AG04449 (cell line): ENCODE measurements around the gene GRM4.

Experiments used
- CTCF ChIA-PET: fragments of 350-600 bp; formaldehyde crosslinking; extraction: SDS; loops from one replicate; lab custom pipeline; 2021; ENCODE audit warnings: antibody characterized with exemption; lab: Yijun Ruan, JAX
- POLR2A ChIA-PET: fragments of 400-600, 350-600 bp; formaldehyde crosslinking; extraction: SDS; loops from one replicate; lab custom pipeline; 2020; ENCODE audit warnings: antibody characterized with exemption, inconsistent platforms; lab: Yijun Ruan, JAX
- DNase-seq: peaks from one replicate; pipeline ENCODE4 v3.0.0-alpha.2; 2010; ENCODE audit warnings: low read depth, low spot score
- H3K4me3 ChIP-seq: 2 replicates; pipeline ENCODE4 v1.5.1; 2011; ENCODE audit warnings: low read depth, mild to moderate bottlenecking, control low read depth, low read length
- CTCF ChIP-seq: IDR thresholded peaks from one replicate; pipeline ENCODE4 v1.5.1; 2011; ENCODE audit warnings: mild to moderate bottlenecking, moderate library complexity, low read length, control low read depth, inconsistent platforms; ENCODE audit not compliant: insufficient read depth; ENCODE audit errors: missing control alignments

GRM4 gene

GRCh38 chr6:34025112-34025807 lies 120.6 kb downstream of the GRM4 start:
- no peak for DNase-seq
- POLR2A ChIA-PET, result interaction anchor here (0.8 kb wide), 1 partner anchor 253 kb away, joined by 3 read pairs; no protein-coding TSS in a partner anchor
- no peak overlapping the region for H3K4me3 ChIP-seq
- CTCF ChIA-PET, result interaction anchor here (0.7 to 7.2 kb wide), 14 partner anchors 8 to 435 kb away, joined by 3 to 179 read pairs (median 4); partner anchors contain the start of genes IP6K3 and UQCC2
- no peak for TF ChIP-seq CTCF

DNA sequence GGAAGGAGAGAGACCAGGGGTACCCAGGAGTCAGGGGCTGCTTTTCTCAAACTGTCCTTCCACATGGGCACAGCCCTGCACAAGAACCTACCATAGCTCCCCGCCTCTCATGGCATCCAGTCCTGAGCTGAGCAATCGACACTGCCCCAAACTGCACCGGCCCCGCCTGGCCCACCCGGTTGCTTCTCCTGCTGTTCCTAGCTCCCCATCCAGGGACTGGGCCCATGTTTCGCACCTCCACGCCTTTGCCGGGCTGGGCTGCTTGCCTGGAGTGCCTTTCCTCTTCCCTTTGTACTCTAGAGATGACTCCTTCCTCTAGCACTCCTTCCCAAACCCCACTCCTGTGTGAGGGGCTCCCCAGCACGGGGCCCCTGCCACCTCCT lies 123.0 kb downstream of the GRM4 start:
- no peak overlapping the region for H3K4me3 ChIP-seq
- ChIA-PET CTCF (interaction anchor here (1.2 to 1.6 kb wide), 2 partner anchors 32 to 251 kb away, joined by 4 to 5 read pairs; no protein-coding TSS in a partner anchor), POLR2A (no interaction called here)

DNA sequence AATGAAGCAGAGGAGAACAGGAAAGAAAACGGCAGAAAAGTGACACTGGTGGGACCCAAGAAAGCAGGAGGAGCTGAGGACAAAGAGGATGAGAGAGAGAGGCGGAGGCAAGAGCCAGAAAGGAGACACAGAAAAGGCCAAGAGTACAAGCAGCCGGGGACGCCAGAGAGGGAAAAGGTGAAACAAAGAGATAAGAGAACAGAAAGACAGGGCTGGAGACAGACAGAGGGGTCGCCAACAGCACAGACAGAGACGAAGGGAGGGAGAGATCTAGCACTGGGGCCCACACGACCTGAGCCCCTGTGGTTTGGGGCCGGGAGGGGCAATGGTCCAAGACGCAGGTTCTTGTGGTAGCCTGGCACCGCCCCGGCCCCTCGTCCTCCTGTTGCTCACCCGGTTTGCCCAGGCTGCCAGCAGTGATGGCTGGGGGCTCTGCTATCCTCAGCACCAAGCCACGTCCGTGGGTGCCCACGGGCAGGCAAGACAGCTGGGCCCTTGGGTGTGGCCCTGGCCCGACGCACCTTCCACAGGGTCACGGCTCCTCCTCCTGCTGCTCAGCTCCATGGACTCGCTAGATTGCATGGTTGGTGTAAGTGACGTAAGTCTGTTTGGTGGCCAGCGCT lies 123.5 kb downstream of the GRM4 start:
- POLR2A ChIA-PET, result no interaction called here

More for the DNA sequence above, 123.0 kb downstream of the GRM4 start:
- no peak for TF ChIP-seq CTCF
- DNase-seq, result no peak

DNA sequence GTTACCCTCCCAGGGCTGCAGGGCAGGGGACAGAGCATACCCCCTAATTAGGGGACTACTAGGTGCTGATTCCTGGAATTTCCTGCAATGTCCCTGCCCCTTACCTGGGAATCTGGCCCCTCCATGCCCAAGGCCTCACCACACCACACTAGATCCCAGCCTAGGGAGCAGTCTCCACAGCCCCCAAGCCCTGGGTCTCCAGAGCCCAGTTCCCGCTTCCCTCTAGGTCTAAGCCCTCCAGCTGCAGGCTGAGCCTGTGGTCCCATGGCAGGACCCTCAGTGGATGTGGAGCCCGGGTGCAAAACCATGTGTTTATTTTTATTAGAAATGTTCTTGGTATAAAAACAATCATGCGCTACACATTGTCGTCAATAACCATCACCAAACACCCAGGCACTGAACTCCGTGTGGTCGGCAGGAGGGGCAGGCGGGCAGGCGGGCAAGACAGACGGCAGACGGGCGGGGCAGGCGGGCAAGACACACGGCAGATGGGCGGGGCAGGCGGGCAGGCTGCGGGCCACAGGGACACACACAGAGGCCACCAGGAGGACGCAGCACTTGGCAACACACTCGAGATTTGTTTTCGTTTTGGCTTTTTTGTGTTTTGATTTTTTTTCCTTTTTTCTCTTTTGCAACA lies 124.2 kb downstream of the GRM4 start:
- TF ChIP-seq CTCF, result no peak
- DNase-seq, result no peak
- ChIA-PET POLR2A (no interaction called here), CTCF (interaction anchor here (1.2 to 1.6 kb wide), 2 partner anchors 250 to 277 kb away, joined by 5 read pairs; no protein-coding TSS in a partner anchor)
- no peak overlapping the region for H3K4me3 ChIP-seq

More for the DNA sequence above, 123.5 kb downstream of the GRM4 start:
- H3K4me3 ChIP-seq, result no peak overlapping the region
- no peak for DNase-seq
- CTCF ChIA-PET, result interaction anchor here (1.2 to 1.6 kb wide), 2 partner anchors 33 to 250 kb away, joined by 4 to 5 read pairs; no protein-coding TSS in a partner anchor
- TF ChIP-seq CTCF, result no peak

DNA sequence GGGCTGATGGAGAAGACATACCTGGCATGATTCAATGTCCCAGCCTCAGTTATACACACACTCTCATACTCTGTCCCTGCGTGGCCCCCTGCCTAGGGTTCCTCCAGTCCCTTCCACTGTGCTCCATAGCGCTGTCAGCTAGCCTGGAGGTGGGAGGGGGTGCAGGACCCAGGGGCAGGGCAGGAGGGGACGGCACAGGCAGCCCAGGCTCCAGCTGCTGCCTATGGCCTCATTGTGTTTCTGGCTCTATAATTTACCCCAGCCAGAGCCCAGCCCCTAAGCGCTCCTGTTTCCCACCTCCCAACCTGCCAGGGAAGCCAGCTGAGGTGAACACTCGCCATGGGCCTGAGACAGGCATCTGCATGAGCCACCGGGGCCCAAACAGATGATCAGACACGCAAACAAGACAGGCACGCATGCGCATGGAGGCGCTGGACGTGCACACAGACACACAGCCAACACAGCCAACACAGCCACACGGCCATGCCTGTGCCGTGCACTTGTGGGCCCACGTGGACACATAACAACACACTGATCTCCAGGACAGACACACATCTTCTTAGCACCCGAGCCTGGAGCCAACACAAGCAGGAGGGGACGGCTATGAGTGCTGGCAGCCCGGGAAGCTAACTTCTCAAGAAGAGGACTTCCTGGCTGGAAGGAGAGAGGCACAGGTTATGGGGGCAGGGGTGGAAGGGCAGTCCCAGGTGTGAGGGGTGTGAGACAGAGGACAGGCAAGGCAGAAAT lies 124.9 kb downstream of the GRM4 start:
- no peak overlapping the region for H3K4me3 ChIP-seq
- ChIA-PET POLR2A (no interaction called here), CTCF (interaction anchor here (1.2 kb wide), 1 partner anchor 277 kb away, joined by 5 read pairs; no protein-coding TSS in a partner anchor)
- DNase-seq, result no peak
- TF ChIP-seq CTCF, result no peak
